ENCODE measurements around the gene KREMEN1. TPM values are rescaled to one million over a fixed set of nuclear protein-coding genes. Genes with fewer than 3 reads are reported as not detected.

Gene KREMEN1
- polyA plus RNA-seq, 1 of the 3 experiments (the other 2 are of a cell fraction), result 10.0 TPM

DNA sequence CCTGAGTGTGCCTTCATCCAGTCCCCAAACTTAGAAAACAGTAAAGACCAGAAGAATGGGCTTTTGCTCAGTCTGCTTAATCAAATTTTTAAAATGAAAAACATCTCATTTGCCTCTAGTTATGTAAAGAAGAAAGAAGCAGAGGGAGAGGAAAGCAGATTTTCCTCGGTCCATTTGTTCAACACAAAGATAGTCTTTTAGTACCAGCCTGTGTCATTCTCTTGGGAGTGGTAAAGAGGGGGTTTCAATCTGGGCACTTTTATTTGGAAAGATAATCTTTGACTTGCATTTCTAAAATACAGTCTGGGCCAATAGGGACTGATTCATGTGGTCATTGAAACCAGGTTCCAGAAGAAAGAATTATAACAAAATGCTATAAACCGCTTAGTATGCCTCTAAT, 29.5 kb downstream of the KREMEN1 start:
- H3K4me2 ChIP-seq, result no peak overlapping the region
- H3K36me3 ChIP-seq (replicated peaks in 1 of 2; ENCODE audit: control insufficient read depth in 1 of 2, insufficient read depth in 2 of 2, low read length in 1 of 2), result peaks cover 0 to 7% of the 10 kb centered on the region in 2 experiments
- no peaks in the 10 kb centered on the region for H4K20me1 ChIP-seq (ENCODE audit: insufficient read depth)
- H2AFZ ChIP-seq (ENCODE audit: low read depth), result no peak overlapping the region
- no peak overlapping the region for H3K4me3 ChIP-seq (ENCODE audit: low read depth in 2 of 2, low read length in 1 of 2)
- TF ChIP-seq CHD2 (IDR thresholded peaks at IDR 0.05; ENCODE audit: low read length, partially characterized antibody) (no peak), RXRA (IDR thresholded peaks at IDR 0.05; ENCODE audit: borderline replicate concordance, low read depth) (no peak), TAF1 (IDR thresholded peaks at IDR 0.05; ENCODE audit: borderline replicate concordance, low read depth, low read length) (no peak), FOSL2 (IDR thresholded peaks at IDR 0.05; ENCODE audit: borderline replicate concordance, low read depth) (no peak), RFX5 (IDR thresholded peaks at IDR 0.05; ENCODE audit: low read length) (no peak), SMC3 (IDR thresholded peaks at IDR 0.05; ENCODE audit: low read depth, low read length) (no peak)
- TF ChIP-seq, protein P1, sequence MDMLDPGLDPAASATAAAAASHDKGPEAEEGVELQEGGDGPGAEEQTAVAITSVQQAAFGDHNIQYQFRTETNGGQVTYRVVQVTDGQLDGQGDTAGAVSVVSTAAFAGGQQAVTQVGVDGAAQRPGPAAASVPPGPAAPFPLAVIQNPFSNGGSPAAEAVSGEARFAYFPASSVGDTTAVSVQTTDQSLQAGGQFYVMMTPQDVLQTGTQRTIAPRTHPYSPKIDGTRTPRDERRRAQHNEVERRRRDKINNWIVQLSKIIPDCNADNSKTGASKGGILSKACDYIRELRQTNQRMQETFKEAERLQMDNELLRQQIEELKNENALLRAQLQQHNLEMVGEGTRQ (IDR thresholded peaks at IDR 0.05; ENCODE audit: borderline replicate concordance, low read depth, low read length), result no peak
- TF ChIP-seq, protein P2, sequence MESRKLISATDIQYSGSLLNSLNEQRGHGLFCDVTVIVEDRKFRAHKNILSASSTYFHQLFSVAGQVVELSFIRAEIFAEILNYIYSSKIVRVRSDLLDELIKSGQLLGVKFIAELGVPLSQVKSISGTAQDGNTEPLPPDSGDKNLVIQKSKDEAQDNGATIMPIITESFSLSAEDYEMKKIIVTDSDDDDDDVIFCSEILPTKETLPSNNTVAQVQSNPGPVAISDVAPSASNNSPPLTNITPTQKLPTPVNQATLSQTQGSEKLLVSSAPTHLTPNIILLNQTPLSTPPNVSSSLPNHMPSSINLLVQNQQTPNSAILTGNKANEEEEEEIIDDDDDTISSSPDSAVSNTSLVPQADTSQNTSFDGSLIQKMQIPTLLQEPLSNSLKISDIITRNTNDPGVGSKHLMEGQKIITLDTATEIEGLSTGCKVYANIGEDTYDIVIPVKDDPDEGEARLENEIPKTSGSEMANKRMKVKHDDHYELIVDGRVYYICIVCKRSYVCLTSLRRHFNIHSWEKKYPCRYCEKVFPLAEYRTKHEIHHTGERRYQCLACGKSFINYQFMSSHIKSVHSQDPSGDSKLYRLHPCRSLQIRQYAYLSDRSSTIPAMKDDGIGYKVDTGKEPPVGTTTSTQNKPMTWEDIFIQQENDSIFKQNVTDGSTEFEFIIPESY (IDR thresholded peaks at IDR 0.05; ENCODE audit: borderline replicate concordance, low read depth), result no peak
- TF ChIP-seq, protein P3, sequence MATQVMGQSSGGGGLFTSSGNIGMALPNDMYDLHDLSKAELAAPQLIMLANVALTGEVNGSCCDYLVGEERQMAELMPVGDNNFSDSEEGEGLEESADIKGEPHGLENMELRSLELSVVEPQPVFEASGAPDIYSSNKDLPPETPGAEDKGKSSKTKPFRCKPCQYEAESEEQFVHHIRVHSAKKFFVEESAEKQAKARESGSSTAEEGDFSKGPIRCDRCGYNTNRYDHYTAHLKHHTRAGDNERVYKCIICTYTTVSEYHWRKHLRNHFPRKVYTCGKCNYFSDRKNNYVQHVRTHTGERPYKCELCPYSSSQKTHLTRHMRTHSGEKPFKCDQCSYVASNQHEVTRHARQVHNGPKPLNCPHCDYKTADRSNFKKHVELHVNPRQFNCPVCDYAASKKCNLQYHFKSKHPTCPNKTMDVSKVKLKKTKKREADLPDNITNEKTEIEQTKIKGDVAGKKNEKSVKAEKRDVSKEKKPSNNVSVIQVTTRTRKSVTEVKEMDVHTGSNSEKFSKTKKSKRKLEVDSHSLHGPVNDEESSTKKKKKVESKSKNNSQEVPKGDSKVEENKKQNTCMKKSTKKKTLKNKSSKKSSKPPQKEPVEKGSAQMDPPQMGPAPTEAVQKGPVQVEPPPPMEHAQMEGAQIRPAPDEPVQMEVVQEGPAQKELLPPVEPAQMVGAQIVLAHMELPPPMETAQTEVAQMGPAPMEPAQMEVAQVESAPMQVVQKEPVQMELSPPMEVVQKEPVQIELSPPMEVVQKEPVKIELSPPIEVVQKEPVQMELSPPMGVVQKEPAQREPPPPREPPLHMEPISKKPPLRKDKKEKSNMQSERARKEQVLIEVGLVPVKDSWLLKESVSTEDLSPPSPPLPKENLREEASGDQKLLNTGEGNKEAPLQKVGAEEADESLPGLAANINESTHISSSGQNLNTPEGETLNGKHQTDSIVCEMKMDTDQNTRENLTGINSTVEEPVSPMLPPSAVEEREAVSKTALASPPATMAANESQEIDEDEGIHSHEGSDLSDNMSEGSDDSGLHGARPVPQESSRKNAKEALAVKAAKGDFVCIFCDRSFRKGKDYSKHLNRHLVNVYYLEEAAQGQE (IDR thresholded peaks at IDR 0.05; ENCODE audit: low read depth, low read length), result no peak
- 97% methylated on average over 2 of the region's 2 CpGs for WGBS (ENCODE audit: low lambda C conversion rate)
- no peak overlapping the region for H3K27ac ChIP-seq (ENCODE audit: low read depth in 2 of 2, low read length in 1 of 2)
- H3K9ac ChIP-seq, result no peak overlapping the region
- ChIA-PET POLR2A (no interaction called here), CTCF (interaction anchor here (1.5 to 2.1 kb wide), 4 partner anchors 9 to 143 kb away, joined by 3 to 5 read pairs (median 4); no protein-coding TSS in a partner anchor)
- no peaks in the 10 kb centered on the region for H3K79me2 ChIP-seq (ENCODE audit: insufficient read depth)
- DNase-seq, result no peak
- peaks cover 0 to 2% of the 10 kb centered on the region in 2 experiments; a peak in 1 of 4 replicates for H3K4me1 ChIP-seq (ENCODE audit: control insufficient read depth in 1 of 2, insufficient read depth in 2 of 2, low read depth in 1 of 2, low read length in 1 of 2)
- H3F3A ChIP-seq (replicated peaks; ENCODE audit: insufficient read depth), result no peaks in the 10 kb centered on the region
- no peaks in the 10 kb centered on the region for H3K9me2 ChIP-seq
- no peaks in the 10 kb centered on the region for H3K27me3 ChIP-seq (ENCODE audit: insufficient read depth)
- no peaks in the 10 kb centered on the region for H3K9me3 ChIP-seq

DNA sequence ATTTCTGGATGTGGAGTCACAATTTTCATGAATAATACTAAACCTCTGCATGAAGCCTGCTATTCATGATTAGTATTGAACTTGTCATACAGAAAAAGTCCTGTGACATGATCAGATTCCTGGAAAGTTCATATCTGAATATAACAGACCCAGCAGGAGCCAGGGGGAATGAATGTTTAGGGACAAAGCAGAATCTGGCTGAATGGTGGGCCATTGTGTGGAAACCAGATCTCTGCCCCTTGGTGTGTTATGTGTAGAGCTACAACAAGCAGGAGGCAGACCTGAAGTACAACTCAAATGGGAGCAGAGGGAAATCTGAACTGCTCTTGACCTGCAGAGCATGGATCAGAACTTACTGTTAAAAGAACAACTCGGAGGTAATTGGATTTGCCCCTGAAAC, 30.3 kb downstream of the KREMEN1 start:
- Histone ChIP-seq H3K9me2 (no peaks in the 10 kb centered on the region), H3K9me3 (no peaks in the 10 kb centered on the region), H3F3A (replicated peaks; ENCODE audit: insufficient read depth) (peaks cover 3% of the 10 kb centered on the region), H3K27ac (ENCODE audit: low read depth in 2 of 2, low read length in 1 of 2) (no peak overlapping the region), H3K36me3 (replicated peaks in 1 of 2; ENCODE audit: control insufficient read depth in 1 of 2, insufficient read depth in 2 of 2, low read length in 1 of 2) (peaks cover 0 to 7% of the 10 kb centered on the region in 2 experiments), H3K4me3 (ENCODE audit: low read depth in 2 of 2, low read length in 1 of 2) (no peak overlapping the region), H3K4me1 (ENCODE audit: control insufficient read depth in 1 of 2, insufficient read depth in 2 of 2, low read depth in 1 of 2, low read length in 1 of 2) (peaks cover 0 to 2% of the 10 kb centered on the region in 2 experiments; a peak in 1 of 4 replicates), H3K27me3 (ENCODE audit: insufficient read depth) (no peaks in the 10 kb centered on the region), H4K20me1 (ENCODE audit: insufficient read depth) (no peaks in the 10 kb centered on the region), H3K4me2 (no peak overlapping the region), H3K9ac (no peak overlapping the region), H2AFZ (ENCODE audit: low read depth) (no peak overlapping the region), H3K79me2 (ENCODE audit: insufficient read depth) (no peaks in the 10 kb centered on the region)
- no peak for DNase-seq
- POLR2A ChIA-PET, result no interaction called here
- 69% methylated on average over 1 of the region's 1 CpG for WGBS (ENCODE audit: low lambda C conversion rate)
- CTCF ChIA-PET, result interaction anchor here (1.5 to 2.1 kb wide), 2 partner anchors 10 to 51 kb away, joined by 3 to 5 read pairs; no protein-coding TSS in a partner anchor
- TF ChIP-seq TEAD4 (IDR thresholded peaks at IDR 0.05; ENCODE audit: borderline replicate concordance, insufficient read depth), result no peak
- TF ChIP-seq RAD21 (IDR thresholded peaks at IDR 0.05; ENCODE audit: low read length), result no peak
- no peak for TF ChIP-seq POLR2AphosphoS5 (IDR thresholded peaks at IDR 0.05; ENCODE audit: low read depth, low read length)
- TF ChIP-seq GATA2 (CRISPR knock-in tag; IDR thresholded peaks at IDR 0.05), result no peak
- no peak for TF ChIP-seq NFIC (IDR thresholded peaks at IDR 0.05; ENCODE audit: borderline replicate concordance)
- TF ChIP-seq, protein P4, sequence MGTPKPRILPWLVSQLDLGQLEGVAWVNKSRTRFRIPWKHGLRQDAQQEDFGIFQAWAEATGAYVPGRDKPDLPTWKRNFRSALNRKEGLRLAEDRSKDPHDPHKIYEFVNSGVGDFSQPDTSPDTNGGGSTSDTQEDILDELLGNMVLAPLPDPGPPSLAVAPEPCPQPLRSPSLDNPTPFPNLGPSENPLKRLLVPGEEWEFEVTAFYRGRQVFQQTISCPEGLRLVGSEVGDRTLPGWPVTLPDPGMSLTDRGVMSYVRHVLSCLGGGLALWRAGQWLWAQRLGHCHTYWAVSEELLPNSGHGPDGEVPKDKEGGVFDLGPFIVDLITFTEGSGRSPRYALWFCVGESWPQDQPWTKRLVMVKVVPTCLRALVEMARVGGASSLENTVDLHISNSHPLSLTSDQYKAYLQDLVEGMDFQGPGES (IDR thresholded peaks at IDR 0.05; ENCODE audit: low read depth, low read length), result no peak
- TF ChIP-seq, protein P1 (IDR thresholded peaks at IDR 0.05; ENCODE audit: borderline replicate concordance, low read depth, low read length), result no peak
- TF ChIP-seq YY1 (IDR thresholded peaks at IDR 0.05; ENCODE audit: low read depth), result no peak
- no peak for TF ChIP-seq FOSL2 (IDR thresholded peaks at IDR 0.05; ENCODE audit: borderline replicate concordance, low read depth)
